ENCODE results near the gene ACBD6. TPM values are rescaled to one million over a fixed set of nuclear protein-coding genes. Genes with fewer than 3 reads are reported as not detected.
A peak's percentile ranks its signal among the peaks of the same experiment; 100 is the strongest.

The ACBD6 gene
- total and polyA plus RNA-seq, 2 of the 4 experiments (the other 2 are of a cell fraction), result 52.5 to 59.1 TPM

GRCh38 chr1:180544050-180544449 lies 41.7 kb upstream of the ACBD6 start:
- 77% methylated on average over 3 of the region's 4 CpGs; no CpG with 5 or more reads in 1 of the 2 experiments for WGBS, 2 experiments (ENCODE audit: extremely low coverage in 2 of 2, insufficient read length in 1 of 2)
- no peak overlapping the region for H3K4me2 ChIP-seq (ENCODE audit: low read depth, low read length)
- no peak overlapping the region for H3K27ac ChIP-seq (ENCODE audit: insufficient read depth, low read length)
- DNase-seq, result no peak
- H3K14ac ChIP-seq (replicated peaks; ENCODE audit: low read depth, low read length), result no peak overlapping the region
- no peak overlapping the region for H2BK5ac ChIP-seq (ENCODE audit: low read depth, low read length, poor library complexity, severe bottlenecking)
- no peak overlapping the region for H2BK20ac ChIP-seq (ENCODE audit: low read depth, low read length)
- H2BK15ac ChIP-seq (ENCODE audit: low read depth, low read length), result no peak overlapping the region
- no peak overlapping the region for H4K5ac ChIP-seq (ENCODE audit: low read depth, low read length)
- dilution Hi-C loops (cut with HindIII; ENCODE audit: low sequenced_read_pairs, unreplicated experiment) (no loop called here), in situ Hi-C loops (cut with MboI; ENCODE audit: low sequenced_read_pairs) (no loop called here), intact Hi-C loops (cut with micrococcal nuclease) (no loop called here)
- no peaks in the 10 kb centered on the region for H3K79me1 ChIP-seq (ENCODE audit: low read depth in 1 of 2, low read length in 2 of 2)
- H3K36me3 ChIP-seq (ENCODE audit: control insufficient read depth, insufficient read depth, low read length), result no peaks in the 10 kb centered on the region
- ChIA-PET CTCF (no interaction called here), POLR2A (ENCODE audit: unreplicated experiment) (no interaction called here)
- peaks cover 6% of the 10 kb centered on the region; the same call in 1 of the 2 replicates for H3K9me1 ChIP-seq (ENCODE audit: insufficient read depth, low read length)
- H3K18ac ChIP-seq (ENCODE audit: low read depth, low read length), result no peak overlapping the region
- no peaks in the 10 kb centered on the region for H3K9me3 ChIP-seq (ENCODE audit: control insufficient read depth, insufficient read depth, low read length)
- H4K8ac ChIP-seq (ENCODE audit: low read depth in 2 of 2, low read length in 2 of 2), result no peak overlapping the region
- no peak overlapping the region for H3K23ac ChIP-seq (ENCODE audit: low read depth, low read length)
- no peak overlapping the region for H2AFZ ChIP-seq (replicated peaks; ENCODE audit: low read length, poor library complexity)
- H3K4me1 ChIP-seq (ENCODE audit: control insufficient read depth, insufficient read depth, low read length), result peaks cover 8% of the 10 kb centered on the region
- no peak overlapping the region for H3K56ac ChIP-seq (ENCODE audit: extremely low read depth, insufficient read depth, low read length)
- no peak overlapping the region for H2BK120ac ChIP-seq (ENCODE audit: low read depth, low read length)
- H3K4ac ChIP-seq (ENCODE audit: low read depth, low read length), result 0 out of 2 replicates have a peak overlapping the region, but pooled peaks have one; percentile 0
- no peak for ATAC-seq (ENCODE audit: low read depth)
- TF ChIP-seq ELK1 (IDR thresholded peaks at IDR 0.05; ENCODE audit: borderline replicate concordance, low read depth, low read length) (no peak), CTCF (conservative IDR thresholded peaks at IDR 0.05; ENCODE audit: low read depth, low read length) (no peak), CHD1 (IDR thresholded peaks at IDR 0.05; ENCODE audit: low read depth, low read length) (no peak), MXI1 (IDR thresholded peaks at IDR 0.05; ENCODE audit: borderline replicate concordance, low read depth, low read length) (no peak), BHLHE40 (IDR thresholded peaks at IDR 0.05; ENCODE audit: low read depth, low read length) (no peak), USF2 (IDR thresholded peaks at IDR 0.05; ENCODE audit: low read depth, low read length) (no peak), CEBPB (IDR thresholded peaks at IDR 0.05; ENCODE audit: low read depth, low read length) (no peak), RFX5 (IDR thresholded peaks at IDR 0.05; ENCODE audit: low read depth, low read length) (no peak), RCOR1 (IDR thresholded peaks at IDR 0.05; ENCODE audit: insufficient replicate concordance, low read length) (no peak), NFE2L2 (IDR thresholded peaks at IDR 0.05; ENCODE audit: low read depth, low read length) (no peak)
- H3K9ac ChIP-seq (ENCODE audit: low read depth, low read length), result no peak overlapping the region
- no peak overlapping the region; the same call in 1 of the 2 replicates for H2AK5ac ChIP-seq (ENCODE audit: low read depth, low read length)
- H3K27me3 ChIP-seq (ENCODE audit: control insufficient read depth, insufficient read depth, low read length), result no peaks in the 10 kb centered on the region
- H2AK9ac ChIP-seq (replicated peaks; ENCODE audit: low read depth, low read length, poor library complexity), result no peak overlapping the region
- H4K20me1 ChIP-seq (ENCODE audit: insufficient read depth, low read length), result no peaks in the 10 kb centered on the region
- BruUV-seq (replicated peaks), result no TSS peak
- no peak overlapping the region for H3K4me3 ChIP-seq (ENCODE audit: insufficient read depth, low read depth, low read length)
- H4K91ac ChIP-seq (ENCODE audit: insufficient read depth, low read depth, low read length), result no peak overlapping the region; the same call in 1 of the 2 replicates
